HG03196 (cell line): ENCODE measurements around the gene HRG.
"Not testable (repeated sequence)": the region's sequence is repeated elsewhere in the genome, so short reads cannot be mapped to it uniquely, and the experiment has no call there.

ENCODE experiments used
- ATAC-seq: cut with Tn5 transposase; IDR thresholded peaks from one replicate; pipeline ENCODE4 v1.9.1; 2021; ENCODE audit not compliant: unreplicated experiment

HRG gene

GRCh38 chr3:186678604-186679003 is 12.8 kb downstream of the HRG start:
- ATAC-seq = no peak

GRCh38 chr3:186679151-186679550 is 13.3 kb downstream of the HRG start:
- ATAC-seq = no peak

GRCh38 chr3:186680869-186681268 is 15.1 kb downstream of the HRG start:
- no peak for ATAC-seq

GRCh38 chr3:186682812-186683211 is 17.0 kb downstream of the HRG start:
- ATAC-seq = no peak

GRCh38 chr3:186683979-186684378 is 18.2 kb downstream of the HRG start:
- no peak for ATAC-seq

GRCh38 chr3:186686475-186686874 is 20.7 kb downstream of the HRG start:
- not testable (repeated sequence) for ATAC-seq

- ATAC-seq = no peak
Observed at GRCh38 chr3:186687120-186687651, 21.4 kb downstream of the HRG start.

GRCh38 chr3:186690304-186690703 is 24.5 kb downstream of the HRG start:
- not testable (repeated sequence) for ATAC-seq

- no peak for ATAC-seq
Observed at GRCh38 chr3:186691676-186692075, 25.9 kb downstream of the HRG start.

GRCh38 chr3:186693843-186694242 is 28.0 kb downstream of the HRG start:
- no peak for ATAC-seq

- ATAC-seq = no peak
Observed at GRCh38 chr3:186694288-186695032, 28.6 kb downstream of the HRG start.

GRCh38 chr3:186696522-186696921 is 30.7 kb downstream of the HRG start:
- ATAC-seq = no peak

- ATAC-seq = no peak
Observed at GRCh38 chr3:186697510-186697909, 31.7 kb downstream of the HRG start.

- ATAC-seq = no peak
Observed at GRCh38 chr3:186700267-186700666, 34.5 kb downstream of the HRG start.

GRCh38 chr3:186702451-186702850 is 36.6 kb downstream of the HRG start:
- not testable (repeated sequence) for ATAC-seq

- peak; percentile 76 for ATAC-seq
Observed at GRCh38 chr3:186705882-186706780, 40.3 kb downstream of the HRG start.

- ATAC-seq = no peak
Observed at GRCh38 chr3:186708983-186709679, 43.3 kb downstream of the HRG start.

GRCh38 chr3:186710694-186711093 is 44.9 kb downstream of the HRG start:
- ATAC-seq = not testable (repeated sequence)

GRCh38 chr3:186713499-186713898 is 47.7 kb downstream of the HRG start:
- no peak for ATAC-seq

- no peak for ATAC-seq
Observed at GRCh38 chr3:186717039-186717457, 51.2 kb downstream of the HRG start, which contains the start of gene KNG1. TSS of gene KNG1 (plus strand) at chr3:186717359. CDS start at chr3:186717543, 184 bp downstream.
